ENCODE results near the gene COL8A1. TPM values are rescaled to one million over a fixed set of nuclear protein-coding genes. Genes with fewer than 3 reads are reported as not detected.

COL8A1 gene
- total RNA-seq, 4 donors from 2014 or later: 10.1 to 14.1 (median 11.5) TPM

GRCh38 chr3:99620976-99621375 is 17.4 kb upstream of the COL8A1 start:
- TF ChIP-seq CTCF (IDR thresholded peaks at IDR 0.05; ENCODE audit: low read depth): no peak

GRCh38 chr3:99624496-99625236 is 13.7 kb upstream of the COL8A1 start:
- TF ChIP-seq CTCF (IDR thresholded peaks at IDR 0.05; ENCODE audit: low read depth): no peak

GRCh38 chr3:99625237-99625622 is 13.2 kb upstream of the COL8A1 start:
- TF ChIP-seq CTCF (IDR thresholded peaks at IDR 0.05; ENCODE audit: low read depth): no peak

GRCh38 chr3:99625643-99626416 is 12.6 kb upstream of the COL8A1 start:
- no peak for TF ChIP-seq CTCF (IDR thresholded peaks at IDR 0.05; ENCODE audit: low read depth)

GRCh38 chr3:99626417-99626788 is 12.0 kb upstream of the COL8A1 start:
- TF ChIP-seq CTCF (IDR thresholded peaks at IDR 0.05; ENCODE audit: low read depth): no peak

GRCh38 chr3:99627062-99627826 is 11.2 kb upstream of the COL8A1 start:
- TF ChIP-seq CTCF (IDR thresholded peaks at IDR 0.05; ENCODE audit: low read depth): no peak

GRCh38 chr3:99630815-99631214 is 7.6 kb upstream of the COL8A1 start:
- no peak for TF ChIP-seq CTCF (IDR thresholded peaks at IDR 0.05; ENCODE audit: low read depth)

All from subcutaneous adipose tissue (tissue), 4 donors.